Measurements from ENCODE around the gene CYTH2. TPM values are rescaled to one million over a fixed set of nuclear protein-coding genes. Genes with fewer than 3 reads are reported as not detected.

Gene CYTH2
- total RNA-seq, 1 donor: 62.7 TPM

DNA sequence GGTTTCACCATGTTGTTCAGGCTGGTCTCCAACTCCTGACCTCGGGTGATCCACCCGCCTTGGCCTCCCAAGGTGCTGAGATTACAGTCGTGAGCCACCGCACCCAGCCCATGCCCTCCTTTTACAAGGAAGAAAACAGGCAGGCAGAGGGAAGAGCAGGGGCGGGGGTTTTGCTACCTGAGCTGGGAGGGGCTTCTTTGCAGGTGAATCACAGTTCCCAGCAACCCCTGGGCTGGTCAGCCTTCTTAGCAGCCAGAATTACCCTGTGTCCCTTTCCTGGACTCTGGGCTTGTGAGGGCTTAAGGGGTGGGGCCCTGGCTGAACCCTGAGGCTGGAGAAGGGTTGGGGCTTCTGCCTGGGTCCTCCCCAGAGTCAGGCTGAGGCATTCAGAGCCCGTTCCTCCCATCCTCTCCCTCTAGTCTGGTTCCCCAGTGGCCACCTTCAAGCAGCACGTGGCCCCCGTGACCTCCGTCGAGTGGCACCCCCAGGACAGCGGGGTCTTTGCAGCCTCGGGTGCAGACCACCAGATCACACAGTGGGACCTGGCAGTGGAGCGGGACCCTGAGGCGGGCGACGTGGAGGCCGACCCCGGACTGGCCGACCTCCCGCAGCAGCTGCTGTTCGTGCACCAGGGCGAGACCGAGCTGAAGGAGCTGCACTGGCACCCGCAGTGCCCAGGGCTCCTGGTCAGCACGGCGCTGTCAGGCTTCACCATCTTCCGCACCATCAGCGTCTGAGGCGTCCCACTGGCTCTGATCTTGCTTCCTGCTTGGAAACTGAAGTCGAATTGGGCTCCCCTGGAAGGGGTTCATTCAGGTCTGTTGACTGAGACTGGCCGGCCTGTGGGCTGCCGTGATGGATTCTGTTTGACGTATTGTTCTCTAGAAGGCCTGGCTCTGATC lies 16.6 kb upstream of the CYTH2 start:
- DNase-seq (ENCODE audit: low read depth in 2 of 3, low spot score in 2 of 3): no peak

DNA sequence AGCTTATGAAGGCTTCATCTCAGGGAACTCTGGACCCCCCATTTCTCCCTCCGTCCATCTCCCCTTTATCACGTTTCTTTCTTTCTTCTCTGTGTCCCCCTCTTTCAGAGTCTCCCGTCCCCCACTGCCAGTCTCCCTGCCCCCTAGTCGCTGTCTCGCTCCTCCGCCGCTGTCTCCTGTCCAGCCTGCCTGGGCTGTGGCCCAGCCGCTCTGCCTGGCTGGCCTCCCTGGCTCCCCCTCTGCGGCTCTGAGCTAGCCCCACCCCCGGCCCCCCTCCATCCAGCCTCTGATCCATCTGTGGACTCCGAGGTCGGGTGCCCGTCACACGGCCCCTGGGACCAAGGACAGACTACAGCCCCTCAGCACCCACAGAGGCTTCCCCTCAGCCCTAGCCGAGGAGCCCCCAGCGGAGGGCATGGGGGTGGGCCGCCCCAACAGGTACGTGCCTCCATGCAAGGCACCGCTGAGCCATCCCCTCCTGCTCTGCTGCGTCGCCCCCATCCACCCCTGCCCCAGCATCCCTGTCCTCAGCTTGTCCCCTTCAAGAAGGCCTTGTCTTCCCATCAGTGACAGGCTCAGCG lies 14.9 kb upstream of the CYTH2 start:
- DNase-seq (ENCODE audit: low read depth in 2 of 3, low spot score in 2 of 3): no peak

DNA sequence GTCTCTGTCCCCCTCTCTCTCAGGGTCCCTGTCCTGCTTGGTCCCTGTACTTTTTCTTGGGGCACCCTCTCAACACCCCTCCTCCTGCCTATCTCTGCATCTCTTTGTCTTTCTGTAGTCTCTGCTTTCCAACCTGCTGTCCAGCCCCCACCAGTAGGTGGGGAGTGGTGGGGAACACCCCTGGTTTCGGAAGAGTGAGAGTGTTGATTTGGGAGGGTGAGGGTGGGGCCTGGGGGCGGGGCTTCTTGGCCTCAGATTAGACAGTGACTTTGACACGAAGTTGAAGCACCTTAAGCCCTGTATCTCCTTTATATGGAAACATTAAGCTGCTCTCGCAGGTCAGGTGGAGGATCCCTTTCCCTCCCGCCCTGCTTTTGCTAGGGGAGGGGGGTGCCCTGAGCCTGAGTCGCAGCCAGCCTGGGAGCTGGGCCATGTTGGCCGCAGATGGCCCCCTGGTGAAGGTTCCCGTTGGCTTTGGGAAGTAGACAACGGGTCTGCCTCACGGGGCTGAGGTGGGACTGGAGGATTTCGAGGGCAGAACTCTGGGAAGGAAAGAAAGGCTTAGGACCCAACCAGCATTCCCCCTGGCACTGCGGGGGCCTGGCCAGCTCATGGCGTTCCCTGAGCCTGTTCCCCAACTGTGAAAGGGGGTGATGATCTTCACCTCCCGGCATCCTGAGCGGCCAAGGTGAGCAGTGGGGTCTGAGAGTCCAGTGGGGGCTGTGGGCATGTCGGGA lies 13.8 kb upstream of the CYTH2 start, which contains the start of gene KCNJ14:
TSS of gene KCNJ14 (plus strand) at position 404 of the 737 bp plus-strand sequence. CDS start 6,151 bp downstream, outside the sequence.
- DNase-seq (ENCODE audit: low read depth in 2 of 3, low spot score in 2 of 3): no peak

DNA sequence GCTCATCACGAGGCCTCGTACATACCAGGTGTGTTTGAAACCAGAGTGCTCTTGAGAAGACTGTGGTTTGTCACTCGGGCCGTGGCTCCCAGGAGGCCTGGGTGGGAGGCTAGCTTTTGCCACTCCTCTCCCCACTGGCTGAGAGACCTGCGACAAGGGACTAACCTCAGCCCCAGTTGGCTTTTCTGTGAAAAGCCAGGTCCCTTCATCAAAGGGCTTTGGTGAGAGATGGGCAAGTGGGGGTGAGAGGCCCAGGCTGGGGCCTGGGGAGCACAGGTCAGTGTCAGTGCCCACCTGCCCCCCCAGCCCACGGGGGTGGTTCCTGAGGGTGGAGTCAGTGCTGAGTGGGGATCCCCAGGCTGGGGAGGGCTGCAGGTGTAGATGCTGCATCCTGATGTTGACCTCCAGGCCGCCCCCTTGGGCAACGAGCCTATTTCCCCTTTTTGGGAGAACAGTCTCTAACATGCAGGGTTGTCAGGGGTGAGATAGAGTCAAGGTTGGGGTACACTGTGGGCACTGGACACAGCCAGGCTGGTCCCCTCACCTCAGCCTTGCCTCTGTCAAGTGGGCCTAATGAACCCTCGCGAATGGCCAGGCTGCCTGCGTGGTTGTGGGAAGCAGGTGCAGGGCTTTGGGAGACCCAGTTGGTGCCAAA lies 13.1 kb upstream of the CYTH2 start:
- no peak for DNase-seq (ENCODE audit: low read depth in 2 of 3, low spot score in 2 of 3)

DNA sequence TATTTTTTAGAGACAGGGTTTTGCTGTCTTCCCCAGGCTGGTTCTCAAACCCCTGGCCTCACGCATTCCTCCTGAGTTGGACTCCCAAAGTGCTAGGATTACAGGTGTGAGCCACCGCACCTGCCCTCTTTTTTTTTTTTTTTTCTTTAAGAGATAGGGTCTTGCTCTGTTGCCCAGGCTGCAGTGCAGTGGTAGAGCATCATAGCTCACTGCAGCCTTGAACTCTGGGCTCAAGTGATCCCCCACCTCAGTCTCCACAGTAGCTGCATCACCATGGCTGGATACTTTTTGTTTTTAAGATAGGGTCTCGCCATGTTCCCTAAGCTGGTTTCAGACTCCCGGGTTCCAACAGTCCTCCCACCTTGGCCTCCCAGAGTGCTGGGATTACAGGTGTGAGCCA lies 12.3 kb upstream of the CYTH2 start:
- no peak for DNase-seq (ENCODE audit: low read depth in 2 of 3, low spot score in 2 of 3)

DNA sequence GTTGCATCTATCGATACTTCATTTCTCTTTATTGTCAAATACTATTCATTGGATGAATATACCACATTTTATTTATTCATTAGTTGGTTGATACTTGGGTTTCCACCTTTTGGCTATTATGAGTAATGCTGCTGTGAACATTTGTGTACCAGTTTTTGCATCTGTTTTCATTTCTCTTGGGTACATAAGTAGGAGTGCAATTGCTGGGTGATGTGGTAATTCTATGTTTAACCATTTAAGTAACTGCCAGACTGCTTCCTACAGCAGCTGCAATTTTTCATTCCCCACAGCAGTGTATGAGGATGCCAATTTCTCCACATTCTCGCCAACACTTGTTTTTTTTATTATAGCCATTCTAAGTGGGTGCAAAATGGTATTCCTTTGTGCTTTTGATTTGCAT lies 11.2 kb upstream of the CYTH2 start:
- DNase-seq (ENCODE audit: low read depth in 2 of 3, low spot score in 2 of 3): no peak

DNA sequence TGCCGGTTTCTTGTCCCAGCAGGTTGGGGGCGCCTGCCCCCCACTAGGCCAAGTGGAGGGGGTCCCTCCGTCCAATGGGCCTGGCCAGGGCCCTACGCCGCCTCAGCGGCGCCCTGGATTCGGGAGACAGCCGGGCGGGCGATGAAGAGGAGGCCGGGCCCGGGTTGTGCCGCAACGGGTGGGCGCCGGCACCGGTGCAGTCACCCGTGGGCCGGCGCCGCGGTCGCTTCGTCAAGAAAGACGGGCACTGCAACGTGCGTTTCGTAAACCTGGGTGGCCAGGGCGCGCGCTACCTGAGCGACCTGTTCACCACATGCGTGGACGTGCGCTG lies 7.6 kb upstream of the CYTH2 start:
- DNase-seq (ENCODE audit: low read depth in 2 of 3, low spot score in 2 of 3): no peak

DNA sequence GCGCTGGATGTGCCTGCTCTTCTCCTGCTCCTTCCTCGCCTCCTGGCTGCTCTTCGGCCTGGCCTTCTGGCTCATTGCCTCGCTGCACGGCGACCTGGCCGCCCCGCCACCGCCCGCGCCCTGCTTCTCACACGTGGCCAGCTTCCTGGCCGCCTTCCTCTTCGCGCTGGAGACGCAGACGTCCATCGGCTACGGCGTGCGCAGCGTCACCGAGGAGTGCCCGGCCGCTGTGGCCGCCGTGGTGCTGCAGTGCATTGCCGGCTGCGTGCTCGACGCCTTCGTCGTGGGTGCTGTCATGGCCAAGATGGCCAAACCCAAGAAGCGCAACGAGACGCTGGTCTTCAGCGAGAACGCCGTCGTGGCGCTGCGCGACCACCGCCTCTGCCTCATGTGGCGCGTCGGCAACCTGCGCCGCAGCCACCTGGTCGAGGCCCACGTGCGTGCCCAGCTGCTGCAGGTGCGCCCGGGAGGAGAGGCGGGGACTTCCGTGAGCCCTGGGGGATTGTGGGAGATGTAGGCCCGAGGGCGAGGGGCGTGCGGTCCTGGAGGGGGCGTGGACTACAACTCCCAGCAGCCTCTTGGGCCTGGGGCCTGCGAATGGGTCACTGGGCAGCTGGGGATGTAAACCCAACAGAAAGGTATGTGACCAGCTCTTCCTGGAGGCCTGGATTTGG lies 7.0 kb upstream of the CYTH2 start:
- no peak for DNase-seq (ENCODE audit: low read depth in 2 of 3, low spot score in 2 of 3)

DNA sequence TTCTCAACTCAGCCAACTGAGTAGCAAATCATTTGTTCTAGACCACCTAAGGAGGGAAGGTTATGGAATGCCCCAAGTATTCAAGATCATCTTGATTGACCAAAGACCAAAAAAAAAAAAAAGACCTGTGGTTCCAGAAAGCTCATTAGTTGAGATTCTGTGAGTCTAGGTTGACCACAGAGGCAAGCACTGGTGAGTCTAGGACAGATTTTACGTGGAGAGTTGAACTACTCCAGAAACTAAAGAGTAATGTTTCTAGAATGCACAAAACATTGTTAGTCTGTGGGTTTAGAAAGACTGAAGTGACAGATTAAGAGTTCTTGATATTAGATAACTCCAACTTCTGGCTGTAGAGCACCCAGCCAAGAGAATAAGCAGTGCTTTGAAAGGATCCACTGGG lies 4.0 kb upstream of the CYTH2 start:
- DNase-seq (ENCODE audit: low read depth in 2 of 3, low spot score in 2 of 3): no peak

DNA sequence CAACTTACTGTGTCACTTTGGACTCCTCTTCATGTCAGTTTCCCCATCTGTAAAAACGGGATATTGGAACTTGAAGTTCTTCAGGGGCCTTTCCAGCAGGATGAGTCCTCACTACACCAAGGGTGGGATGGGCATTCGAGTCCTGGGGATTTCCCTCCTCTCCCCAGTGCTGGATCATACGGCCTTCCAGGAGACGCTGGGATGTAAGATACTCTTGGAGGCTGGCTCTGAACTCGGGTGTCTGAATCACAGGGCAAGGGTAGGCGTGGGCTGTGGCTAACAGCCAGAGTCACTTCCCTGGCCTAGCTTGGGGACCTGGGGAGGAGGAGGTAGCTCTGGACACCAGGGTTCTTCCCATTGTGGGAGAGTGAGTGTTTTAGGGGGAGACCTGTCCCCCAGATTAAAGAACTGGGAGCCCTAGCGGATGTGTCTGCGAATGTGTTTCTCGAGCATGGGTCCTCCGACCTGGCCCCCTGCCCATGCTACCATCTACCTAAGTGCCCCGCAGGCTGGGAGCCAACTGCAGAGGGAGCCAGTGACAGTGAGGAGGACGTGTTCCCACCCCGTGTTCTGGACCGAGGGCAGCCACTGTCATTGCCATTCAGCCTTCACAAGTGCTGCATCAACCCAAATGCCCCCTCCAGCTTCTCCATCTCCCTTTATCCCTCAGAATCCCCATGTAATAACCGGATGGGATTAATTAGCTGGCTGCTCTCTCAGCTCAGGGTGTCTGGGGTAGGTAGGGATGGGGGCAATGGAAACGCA lies 2.4 kb upstream of the CYTH2 start:
- DNase-seq (ENCODE audit: low read depth in 2 of 3, low spot score in 2 of 3): no peak

DNA sequence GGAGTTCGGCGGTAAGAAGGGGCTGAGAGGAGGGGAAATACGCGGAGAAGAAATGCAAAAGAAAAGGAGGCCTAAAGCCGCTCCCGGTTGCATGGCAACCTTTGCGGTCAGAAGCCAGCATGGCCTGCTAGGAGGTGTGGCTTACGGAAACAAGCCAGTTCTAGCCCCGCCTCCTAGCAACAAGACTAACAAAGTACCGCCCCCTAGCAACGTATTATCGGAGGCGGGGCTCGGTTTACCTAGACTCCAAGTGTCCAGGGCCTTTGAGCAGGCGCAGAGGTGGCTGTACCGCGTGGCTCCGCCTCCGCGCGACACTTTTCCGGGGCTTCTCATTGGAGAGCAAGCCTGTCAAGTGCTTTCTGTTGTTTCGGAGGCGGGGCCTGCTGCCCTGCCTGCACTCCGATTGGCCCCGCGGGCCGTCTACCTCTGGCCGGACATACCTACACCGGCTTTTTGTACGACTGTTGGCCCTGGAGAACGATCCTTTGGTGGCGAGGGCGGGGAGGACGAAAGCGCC lies 339 bp upstream of the CYTH2 start:
- DNase-seq (ENCODE audit: low read depth in 2 of 3, low spot score in 2 of 3): peak; percentile 99 to 100 (median 100)

DNA sequence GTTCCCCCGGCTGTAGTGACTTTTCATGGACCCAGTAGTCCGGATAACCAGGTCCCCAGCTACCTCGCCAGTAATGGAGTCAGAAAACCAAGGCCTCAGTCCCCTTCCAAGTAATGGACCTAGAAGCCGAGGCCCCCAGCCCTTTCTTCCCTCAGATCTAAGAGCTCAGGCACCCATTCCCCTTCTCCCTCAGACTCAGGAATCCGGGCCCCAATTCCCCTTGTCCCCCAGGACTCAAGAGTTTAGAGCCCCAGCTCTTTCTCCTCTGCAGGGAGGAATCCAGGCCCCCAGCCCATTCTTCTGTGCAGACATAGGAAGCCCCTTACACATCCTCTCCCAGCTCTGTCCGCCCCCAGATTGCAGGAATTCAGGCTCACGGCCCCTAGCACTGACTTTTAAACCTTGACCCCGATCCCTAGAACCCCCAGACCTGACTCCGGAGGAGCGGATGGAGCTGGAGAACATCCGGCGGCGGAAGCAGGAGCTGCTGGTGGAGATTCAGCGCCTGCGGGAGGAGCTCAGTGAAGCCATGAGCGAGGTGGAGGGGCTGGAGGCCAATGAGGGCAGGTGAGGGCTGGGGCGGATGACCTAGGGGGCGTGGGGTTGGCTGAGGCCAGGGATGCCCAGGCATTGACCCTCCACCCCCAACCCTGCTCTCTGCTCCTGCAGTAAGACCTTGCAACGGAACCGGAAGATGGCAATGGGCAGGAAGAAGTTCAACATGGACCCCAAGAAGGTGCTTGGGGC lies 938 bp downstream of the CYTH2 start:
- no peak for DNase-seq (ENCODE audit: low read depth in 2 of 3, low spot score in 2 of 3)

DNA sequence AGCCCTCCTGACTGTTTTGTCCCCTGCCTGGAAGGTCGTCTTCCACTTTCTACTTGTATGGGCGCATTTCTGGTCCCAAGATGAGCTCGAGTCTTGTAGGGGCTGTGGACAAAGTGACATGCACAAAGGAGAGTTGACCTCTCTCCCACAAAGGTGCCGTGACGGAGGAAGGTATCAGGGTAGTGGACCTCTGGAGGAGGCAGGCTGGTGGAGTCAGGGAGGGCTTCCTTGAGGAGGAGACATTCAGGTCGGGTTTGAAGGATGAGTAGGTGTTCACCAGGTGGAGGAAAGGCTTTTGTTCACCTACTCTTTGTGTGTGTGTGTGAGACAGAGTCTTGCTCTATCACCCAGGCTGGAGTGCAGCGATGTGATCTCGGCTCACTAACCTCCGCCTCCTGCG lies 1.7 kb downstream of the CYTH2 start:
- no peak for DNase-seq (ENCODE audit: low read depth in 2 of 3, low spot score in 2 of 3)

DNA sequence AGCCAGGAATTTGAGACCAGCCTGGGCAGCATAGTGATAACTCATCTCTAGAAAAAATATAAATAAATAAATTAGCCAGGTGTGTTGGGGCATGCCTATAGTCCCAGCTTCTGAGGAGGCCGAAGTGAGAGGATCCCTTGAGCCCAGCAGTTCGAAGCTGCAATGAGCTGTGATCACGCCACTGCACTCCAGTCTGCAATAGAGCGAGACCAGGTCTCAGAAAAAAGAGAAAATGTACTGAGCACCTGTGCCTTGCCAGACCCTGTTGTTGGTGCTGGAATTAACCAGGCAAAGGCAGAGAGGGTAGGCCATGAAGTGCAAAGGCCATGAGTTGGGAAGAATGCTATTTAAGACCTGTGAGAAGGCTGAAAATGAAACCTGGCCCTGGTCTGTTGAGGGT lies 2.7 kb downstream of the CYTH2 start:
- DNase-seq (ENCODE audit: low read depth in 2 of 3, low spot score in 2 of 3): no peak

DNA sequence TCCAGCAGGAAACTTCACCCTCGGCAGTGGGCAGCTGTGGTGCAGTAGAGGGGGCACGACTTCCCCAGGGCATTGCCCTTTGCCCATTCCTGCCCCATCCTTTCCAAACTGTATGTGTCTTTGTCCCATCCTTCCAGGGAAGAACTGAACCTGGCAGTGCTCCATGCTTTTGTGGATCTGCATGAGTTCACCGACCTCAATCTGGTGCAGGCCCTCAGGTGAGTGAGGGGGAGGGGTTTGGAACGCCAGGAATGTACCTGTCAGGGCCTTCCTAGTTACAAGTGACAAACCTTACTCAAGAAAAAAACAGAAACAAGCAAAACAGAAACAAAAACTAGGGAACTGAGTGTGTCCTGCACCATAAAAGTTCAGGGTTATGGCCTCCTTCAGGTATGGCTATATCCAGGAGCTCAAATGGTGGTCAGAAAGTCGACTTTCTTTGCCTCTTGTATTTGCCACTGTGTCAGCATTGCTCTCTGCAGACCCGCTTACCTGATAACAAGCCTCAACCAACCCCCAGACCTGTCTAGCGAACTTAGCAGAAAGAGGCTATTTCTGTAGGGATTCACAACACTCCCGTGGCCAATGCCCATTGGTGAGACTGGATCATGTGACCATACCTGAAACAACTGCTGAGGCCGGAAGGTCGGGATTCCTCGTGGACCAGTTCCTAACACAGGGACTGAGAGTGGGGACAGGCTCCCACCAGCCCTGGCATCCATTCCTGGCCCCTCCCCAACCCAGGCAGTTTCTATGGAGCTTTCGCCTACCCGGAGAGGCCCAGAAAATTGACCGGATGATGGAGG lies 4.2 kb downstream of the CYTH2 start:
- no peak for DNase-seq (ENCODE audit: low read depth in 2 of 3, low spot score in 2 of 3)

DNA sequence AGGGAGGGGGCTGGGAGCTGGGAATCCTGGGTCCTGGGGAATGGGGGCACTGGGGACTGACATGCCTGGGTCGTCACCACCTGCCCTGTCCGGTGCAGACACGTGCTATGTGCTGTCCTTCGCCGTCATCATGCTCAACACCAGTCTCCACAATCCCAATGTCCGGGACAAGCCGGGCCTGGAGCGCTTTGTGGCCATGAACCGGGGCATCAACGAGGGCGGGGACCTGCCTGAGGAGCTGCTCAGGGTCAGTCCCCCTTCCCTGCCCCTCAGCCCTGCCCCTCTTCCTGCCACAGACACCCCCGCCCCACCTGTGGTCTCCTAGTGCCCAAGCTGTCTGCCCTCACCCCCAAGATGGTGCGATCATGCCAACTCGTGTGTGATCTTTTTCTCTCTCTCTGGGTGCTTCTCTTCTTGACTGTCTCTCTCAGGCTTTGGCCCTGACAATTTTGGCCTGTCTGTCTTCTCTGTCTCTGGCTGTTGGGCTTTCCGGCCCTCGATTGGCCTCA lies 5.0 kb downstream of the CYTH2 start:
- DNase-seq (ENCODE audit: low read depth in 2 of 3, low spot score in 2 of 3): no peak

DNA sequence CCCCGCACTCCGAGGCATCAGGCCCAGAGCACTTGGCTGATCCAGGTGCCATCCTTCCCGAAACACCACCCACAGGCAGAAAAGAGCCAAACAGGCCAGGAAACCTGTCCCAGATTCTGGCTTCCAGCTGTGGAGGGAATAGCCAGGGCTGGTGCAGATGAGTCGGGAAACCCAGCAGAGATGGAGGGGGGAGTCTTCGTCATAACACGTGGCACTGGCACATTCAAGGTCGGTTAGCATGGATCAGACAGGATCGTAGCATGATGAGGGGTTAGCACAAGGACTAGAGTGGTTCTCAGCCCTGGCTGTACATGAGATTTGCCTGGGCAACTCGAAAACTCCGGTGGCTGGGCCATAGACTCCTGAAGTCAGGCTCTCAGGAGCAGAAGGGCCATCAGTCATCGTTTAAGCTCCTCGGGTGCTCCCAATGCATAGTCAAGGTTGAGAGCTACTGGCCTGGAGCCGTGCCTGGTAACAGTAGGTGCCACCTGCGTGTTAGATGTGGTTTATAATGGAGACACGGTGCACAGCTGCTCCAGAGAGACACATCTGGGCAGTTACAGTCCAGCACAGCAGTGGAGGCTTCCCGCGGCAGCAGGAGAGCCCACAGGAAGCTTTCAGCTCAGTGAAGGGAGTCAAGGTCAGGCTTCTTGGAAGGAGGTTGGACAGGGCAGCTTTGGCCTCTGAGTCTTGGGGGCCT lies 6.3 kb downstream of the CYTH2 start:
- DNase-seq (ENCODE audit: low read depth in 2 of 3, low spot score in 2 of 3): no peak

Measured in hematopoietic multipotent progenitor cell (in vitro differentiated cells).